ENCODE data around the gene C10orf105.

The C10orf105 gene

GRCh38 chr10:71715026-71715425 lies 4.6 kb downstream of the C10orf105 start:
- no peak for TF ChIP-seq ZNF266 (tag by site-specific recombination; IDR thresholded peaks at IDR 0.05; ENCODE audit: low read depth)
- TF ChIP-seq ZNF792 (tag by site-specific recombination; IDR thresholded peaks at IDR 0.05), result no peak
- no peak for TF ChIP-seq ZNF558 (tag by site-specific recombination; IDR thresholded peaks at IDR 0.05)
- TF ChIP-seq REST (tag by site-specific recombination; IDR thresholded peaks at IDR 0.05), result no peak
- TF ChIP-seq KLF17 (tag by site-specific recombination; IDR thresholded peaks at IDR 0.05), result no peak
- no peak for TF ChIP-seq ZBTB6 (tag by site-specific recombination; IDR thresholded peaks at IDR 0.05)
- TF ChIP-seq ZNF133 (tag by site-specific recombination; IDR thresholded peaks at IDR 0.05), result no peak
- TF ChIP-seq KLF8 (tag by site-specific recombination; IDR thresholded peaks at IDR 0.05), result no peak
- no peak for TF ChIP-seq SALL2 (tag by site-specific recombination; IDR thresholded peaks at IDR 0.05; ENCODE audit: borderline replicate concordance)
- CTCF ChIA-PET, result interaction anchor here (1.5 kb wide), 1 partner anchor 11 kb away, joined by 6 read pairs; no protein-coding TSS in a partner anchor
- no peak overlapping the region for H3K27ac ChIP-seq (ENCODE audit: extremely low read depth, low read depth, low read length)
- POLR2A ChIA-PET, result no interaction called here
- H3K9me3 ChIP-seq (ENCODE audit: control insufficient read depth, insufficient read depth, low read depth, low read length), result no peaks in the 10 kb centered on the region
- no peaks in the 10 kb centered on the region for H3K4me1 ChIP-seq (ENCODE audit: control insufficient read depth, insufficient read depth, low read length)
- H3K36me3 ChIP-seq (ENCODE audit: control insufficient read depth in 2 of 2, insufficient read depth in 1 of 2, low read length in 2 of 2), result no peaks in the 10 kb centered on the region
- H3K4me3 ChIP-seq (ENCODE audit: low read depth, low read length), result no peak overlapping the region

- no peak overlapping the region for H3K27ac ChIP-seq (ENCODE audit: extremely low read depth, low read depth, low read length)
- H3K4me3 ChIP-seq (ENCODE audit: low read depth, low read length), result no peak overlapping the region
- TF ChIP-seq ZNF169 (tag by site-specific recombination; IDR thresholded peaks at IDR 0.05) (no peak), ZNF692 (tag by site-specific recombination; IDR thresholded peaks at IDR 0.05) (no peak), ZBTB11 (tag by site-specific recombination; conservative IDR thresholded peaks at IDR 0.05; ENCODE audit: low read depth) (no peak), GLIS2 (tag by site-specific recombination; IDR thresholded peaks at IDR 0.05) (no peak), ZNF26 (tag by site-specific recombination; IDR thresholded peaks at IDR 0.05) (no peak), ZNF670 (tag by site-specific recombination; IDR thresholded peaks at IDR 0.05; ENCODE audit: low read depth) (no peak), ZNF596 (tag by site-specific recombination; IDR thresholded peaks at IDR 0.05) (no peak), ZSCAN23 (tag by site-specific recombination; IDR thresholded peaks at IDR 0.05) (no peak), ZNF140 (tag by site-specific recombination; IDR thresholded peaks at IDR 0.05) (no peak), ZNF18 (tag by site-specific recombination; IDR thresholded peaks at IDR 0.05) (no peak), ZNF146 (tag by site-specific recombination; IDR thresholded peaks at IDR 0.05) (no peak)
- no peaks in the 10 kb centered on the region for H3K4me1 ChIP-seq (ENCODE audit: control insufficient read depth, insufficient read depth, low read length)
- no peaks in the 10 kb centered on the region for H3K9me3 ChIP-seq (ENCODE audit: control insufficient read depth, insufficient read depth, low read depth, low read length)
- no peaks in the 10 kb centered on the region for H3K36me3 ChIP-seq (ENCODE audit: control insufficient read depth in 2 of 2, insufficient read depth in 1 of 2, low read length in 2 of 2)
- ChIA-PET CTCF (interaction anchor here (3.4 kb wide), 1 partner anchor 18 kb away, joined by 16 read pairs; no protein-coding TSS in a partner anchor), POLR2A (no interaction called here)
These were observed 5.0 kb downstream of the C10orf105 start for GRCh38 chr10:71714592-71714991.
